HK-2 (cell line): ENCODE results near the gene PIBF1.
A peak's percentile ranks its signal among the peaks of the same experiment; 100 is the strongest.
"Not testable (repeated sequence)": the region's sequence is repeated elsewhere in the genome, so short reads cannot be mapped to it uniquely, and the experiment has no call there.

ENCODE experiments used
- DNase-seq: peaks from one replicate; pipeline ENCODE4 v3.0.0-alpha.2; 2018; ENCODE audit not compliant: unreplicated experiment

PIBF1 gene

GRCh38 chr13:72911981-72912380, 130.0 kb downstream of the PIBF1 start:
- no peak for DNase-seq

GRCh38 chr13:72920097-72920496, 138.2 kb downstream of the PIBF1 start:
- DNase-seq: no peak

DNA sequence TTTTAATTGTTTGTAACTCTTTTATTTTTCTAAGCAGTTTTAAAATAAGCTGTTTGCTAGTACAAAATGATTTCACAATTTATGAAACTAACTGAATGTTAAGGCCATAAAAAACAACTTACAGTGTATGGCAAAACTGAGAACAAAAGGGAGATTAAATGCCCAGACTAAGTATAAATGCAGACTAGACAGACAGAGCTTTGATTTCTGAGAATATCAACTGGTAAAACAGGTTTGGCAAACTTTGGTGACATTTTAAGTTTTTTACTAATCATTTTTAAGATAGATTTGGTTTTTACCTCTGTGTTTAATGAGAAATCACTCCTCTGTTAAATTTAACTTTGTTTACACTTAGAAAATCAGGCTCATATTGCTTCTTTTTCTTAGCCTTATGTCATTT, 149.4 kb downstream of the PIBF1 start:
- DNase-seq: no peak

DNA sequence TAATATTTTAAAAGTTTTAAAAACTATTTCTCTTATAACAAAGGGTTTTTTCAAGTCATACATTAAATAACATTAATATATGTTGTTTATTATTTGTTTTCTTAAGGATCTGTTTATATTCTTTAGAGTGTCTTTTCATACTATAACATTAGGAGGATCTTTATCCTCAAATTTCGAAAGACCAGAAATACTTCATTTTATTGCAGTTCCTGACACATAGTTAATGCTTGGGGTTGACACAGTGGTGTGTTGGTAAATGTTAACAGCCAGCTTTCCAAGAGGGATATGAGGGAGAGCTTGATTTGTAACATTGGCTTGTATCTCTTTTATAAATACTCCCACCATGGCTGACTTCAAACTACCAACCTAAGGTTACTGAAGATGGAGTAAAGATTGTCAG, 150.3 kb downstream of the PIBF1 start:
- no peak for DNase-seq

DNA sequence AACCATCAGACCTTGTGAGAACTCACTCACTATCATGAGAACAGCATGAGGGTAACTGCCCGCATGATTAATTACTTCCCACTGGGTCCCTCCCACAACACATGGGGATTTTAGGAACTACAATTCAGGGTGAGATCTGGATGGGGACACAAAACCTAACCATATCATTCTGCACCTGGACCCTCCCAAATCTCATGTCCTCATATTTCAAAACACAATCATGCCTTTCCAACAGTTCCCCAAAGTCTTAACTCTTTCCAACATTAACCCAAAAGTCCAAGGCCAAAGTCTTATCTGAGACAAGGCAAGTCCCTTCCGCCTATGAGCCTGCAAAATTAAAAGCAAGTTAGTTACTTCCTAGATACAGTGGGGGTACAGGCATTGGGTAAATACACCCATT, 164.3 kb downstream of the PIBF1 start:
- DNase-seq: not testable (repeated sequence)

- no peak for DNase-seq
These were observed 170.7 kb downstream of the PIBF1 start for GRCh38 chr13:72952529-72953141.

DNA sequence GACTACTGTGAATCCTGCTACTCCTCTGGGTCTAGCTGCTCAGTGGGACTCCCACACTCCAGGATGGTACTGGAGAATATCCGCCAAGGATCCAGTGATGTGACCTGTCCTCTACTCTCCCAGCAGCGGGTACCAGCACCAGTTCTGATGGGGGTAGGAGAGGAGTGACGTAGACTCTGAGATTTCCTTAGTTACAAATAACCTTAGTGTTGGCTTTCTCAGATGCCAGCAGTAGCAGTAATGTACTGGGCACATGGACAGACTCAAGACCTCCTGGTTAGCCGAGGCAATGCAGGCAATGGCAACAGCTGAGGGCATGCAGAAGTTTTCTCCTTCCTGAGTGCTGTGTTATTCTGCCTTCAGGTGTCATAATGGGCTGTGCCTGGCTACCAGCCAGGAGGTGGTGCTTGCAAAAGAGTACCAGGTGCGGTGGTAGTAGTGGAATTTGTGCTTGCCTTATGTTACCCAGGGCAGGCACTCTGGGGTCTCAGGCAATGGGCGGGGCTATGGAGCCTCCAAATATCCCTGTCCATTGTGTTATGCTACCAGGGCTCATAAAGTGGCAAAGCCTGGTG, 171.5 kb downstream of the PIBF1 start:
- no peak for DNase-seq

DNA sequence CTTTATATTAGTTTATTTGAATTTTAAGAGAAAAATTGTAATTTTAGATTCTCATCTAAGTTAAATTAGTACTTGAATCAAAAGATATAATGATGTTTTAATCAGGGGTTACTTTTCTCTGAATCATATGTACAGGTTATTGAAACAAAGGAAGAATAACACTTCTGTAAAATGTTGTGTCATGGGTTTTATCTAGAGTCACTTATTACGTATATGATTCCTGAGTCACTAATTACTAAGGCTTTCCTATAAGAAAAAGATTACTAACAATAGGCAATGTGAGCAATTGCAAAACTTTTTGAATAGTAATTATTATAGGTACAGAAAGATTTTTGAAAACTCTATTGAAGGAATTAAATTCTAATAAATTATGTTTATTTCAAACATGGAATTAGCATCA, 177.7 kb downstream of the PIBF1 start:
- no peak for DNase-seq

- no peak for DNase-seq
These were observed 178.2 kb downstream of the PIBF1 start for GRCh38 chr13:72960114-72960513.

- no peak for DNase-seq
These were observed 178.6 kb downstream of the PIBF1 start for GRCh38 chr13:72960541-72960940.

GRCh38 chr13:72963762-72964161, 181.8 kb downstream of the PIBF1 start:
- no peak for DNase-seq

- no peak for DNase-seq
These were observed 188.5 kb downstream of the PIBF1 start for GRCh38 chr13:72970301-72970880.

GRCh38 chr13:72970956-72971355, 189.0 kb downstream of the PIBF1 start:
- no peak for DNase-seq

GRCh38 chr13:72973234-72973633, 191.3 kb downstream of the PIBF1 start:
- DNase-seq: no peak

DNA sequence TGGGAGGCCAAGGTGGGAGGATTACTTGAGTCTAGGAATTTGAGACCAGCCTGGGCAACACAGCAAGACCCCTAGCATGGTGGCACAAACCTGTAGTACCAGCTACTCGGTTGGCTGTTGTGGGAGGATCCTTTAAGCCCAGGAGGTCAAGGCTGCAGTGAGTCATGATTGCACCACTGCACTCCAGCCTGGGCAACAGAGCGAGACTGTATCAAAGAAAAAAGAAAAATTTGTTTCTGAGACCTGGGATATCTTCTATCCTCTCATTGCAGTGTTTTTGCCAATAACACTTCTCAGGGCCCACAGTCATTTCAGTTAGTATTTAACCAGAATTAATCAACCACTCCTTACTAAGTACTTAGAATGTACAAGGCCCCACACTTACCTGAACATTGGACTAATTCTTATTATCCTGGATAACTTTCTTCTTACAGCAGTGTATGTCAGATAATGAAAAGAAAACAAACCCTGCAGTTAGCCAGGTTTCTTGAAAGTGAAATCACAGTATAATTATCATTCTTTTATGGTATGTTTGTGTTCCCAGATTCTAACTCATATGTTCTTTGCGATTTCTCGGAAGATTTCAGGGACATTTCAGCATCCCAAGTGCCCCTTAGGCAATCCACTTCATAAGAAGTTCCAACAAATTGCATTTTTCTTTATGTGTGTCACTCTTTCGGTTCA, 201.3 kb downstream of the PIBF1 start:
- DNase-seq: peak; percentile 20

DNA sequence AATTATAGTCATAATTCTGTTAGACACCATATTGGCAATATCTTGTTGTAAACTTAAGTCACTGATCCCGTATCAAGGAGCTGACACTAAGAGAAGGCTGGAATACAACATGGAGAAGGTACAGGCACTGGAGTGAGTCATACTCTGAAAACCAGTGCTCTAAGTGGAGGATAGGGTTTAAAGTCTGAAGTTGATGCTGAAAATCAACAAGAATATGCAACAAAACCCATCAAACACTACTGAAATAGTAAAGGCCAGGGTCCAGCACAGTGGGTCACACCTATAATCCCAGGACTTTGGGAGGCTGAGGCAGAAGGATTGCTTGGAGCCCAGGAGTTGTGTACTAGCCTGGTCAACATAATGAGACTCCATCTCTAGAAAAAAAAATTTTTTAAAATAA, 203.7 kb downstream of the PIBF1 start:
- DNase-seq: no peak

DNA sequence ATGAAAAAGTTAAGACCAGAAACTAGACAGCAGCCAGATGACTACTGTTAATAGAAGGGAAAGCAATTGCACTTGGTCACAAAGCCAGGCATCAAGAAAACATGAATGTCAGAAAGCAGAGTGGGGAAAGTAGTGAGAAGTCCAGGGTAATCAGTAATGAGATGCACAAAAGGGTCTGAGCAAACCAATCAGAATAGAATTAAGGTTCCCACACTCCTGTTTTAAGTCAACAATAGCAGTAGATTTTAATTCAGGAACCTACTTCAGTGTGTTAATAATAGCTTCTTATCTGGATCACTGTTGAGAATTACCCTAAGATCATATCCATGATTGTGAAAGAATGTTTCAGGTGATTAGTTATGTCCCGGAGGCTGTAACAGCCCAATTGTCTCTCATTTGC, 204.3 kb downstream of the PIBF1 start:
- no peak for DNase-seq

- no peak for DNase-seq
These were observed 209.0 kb downstream of the PIBF1 start for GRCh38 chr13:72990953-72991352.

- no peak for DNase-seq
These were observed 216.1 kb downstream of the PIBF1 start for GRCh38 chr13:72998012-72998411.

- no peak for DNase-seq
These were observed 218.2 kb downstream of the PIBF1 start for GRCh38 chr13:73000027-73000674.

DNA sequence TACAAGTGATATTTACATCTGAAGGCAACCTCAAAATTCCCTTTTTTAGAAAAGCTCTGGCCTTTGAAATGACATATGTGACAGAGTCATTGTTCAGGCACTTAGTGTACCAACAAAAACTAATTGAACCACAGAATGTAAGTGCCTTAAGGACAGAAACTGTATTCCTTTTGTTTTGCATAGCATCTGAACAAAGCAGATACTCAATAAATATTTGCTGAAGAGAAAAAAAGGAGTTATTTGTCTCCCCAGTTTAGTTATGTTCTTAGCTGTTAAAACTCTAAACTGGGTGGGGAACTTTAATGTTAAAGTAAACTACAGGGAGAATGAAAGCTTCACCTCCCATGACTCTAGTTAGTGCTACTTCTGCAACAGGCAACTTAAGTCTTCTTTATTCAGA, 220.0 kb downstream of the PIBF1 start:
- no peak for DNase-seq

DNA sequence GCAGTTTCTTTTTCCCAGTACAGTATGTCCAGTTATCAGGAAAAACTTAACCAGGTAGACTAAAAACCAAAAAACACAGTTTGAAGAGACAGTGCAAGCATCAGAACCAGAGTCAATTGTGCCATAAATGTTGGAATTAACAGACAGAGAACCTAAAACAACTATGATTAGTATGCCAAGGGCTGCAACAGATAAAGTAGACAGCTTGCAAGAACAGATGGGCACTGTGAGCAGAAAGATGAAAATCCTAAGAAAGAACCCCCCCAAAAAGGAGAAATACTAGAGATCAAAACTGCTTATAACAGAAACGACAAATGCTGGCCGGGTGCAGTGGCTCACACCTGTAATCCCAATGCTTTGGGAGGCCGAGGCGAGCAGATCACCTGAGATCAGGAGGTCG, 229.8 kb downstream of the PIBF1 start:
- no peak for DNase-seq

DNA sequence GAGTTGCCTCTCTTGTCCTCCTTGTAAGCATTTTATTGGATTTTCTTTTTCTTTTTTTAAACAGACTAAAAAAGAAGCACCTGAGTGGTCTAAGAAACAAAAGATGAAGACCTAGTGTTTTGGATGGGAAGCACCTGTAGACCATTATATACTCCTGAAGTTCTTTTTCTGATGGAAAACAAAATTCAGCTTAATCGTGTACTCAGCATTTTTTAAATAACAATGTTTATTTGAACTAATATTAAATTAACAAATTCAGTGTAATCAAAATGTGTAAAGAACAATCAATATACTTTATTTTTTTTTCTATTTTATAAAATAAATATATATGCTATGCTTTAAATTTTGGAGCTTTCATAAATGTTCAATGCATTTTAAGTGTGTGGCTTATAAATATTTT, 233.9 kb downstream of the PIBF1 start:
- DNase-seq: no peak
